MCF 10A (cell line): ENCODE results near the gene NCOA5. TPM values are rescaled to one million over a fixed set of nuclear protein-coding genes. Genes with fewer than 3 reads are reported as not detected.

Source experiments
- Bru-seq: library from RNA; stranded (reverse); fragments of 400-500 nt; gene quantifications from one replicate; lab custom pipeline; 2021; lab: Mats Ljungman, UMichigan
- BruChase-seq, 2 experiments: library from RNA; stranded (reverse); fragments of 400-500 nt; gene quantifications; one replicate each; lab custom pipeline; 2021; lab: Mats Ljungman, UMichigan
- BruUV-seq: library from RNA; stranded (reverse); fragments of 400-500 nt; replicated peaks from 2 replicates; lab custom pipeline; 2021; lab: Mats Ljungman, UMichigan
- CTCF ChIA-PET: fragments of 300-600 bp; sonication (Branson Sonifier 250); formaldehyde crosslinking; extraction: SDS; loops from one replicate; lab custom pipeline; 2021; ENCODE audit warnings: antibody characterized with exemption, inconsistent platforms; lab: Yijun Ruan, JAX
- POLR2A ChIA-PET: fragments of 300-600, 350-650 bp; sonication (Branson Sonifier 250); formaldehyde crosslinking; extraction: SDS; loops from one replicate; lab custom pipeline; 2020; ENCODE audit warnings: antibody characterized with exemption, inconsistent platforms; lab: Yijun Ruan, JAX
- DNase-seq: peaks from one replicate; pipeline ENCODE4 v3.0.0-alpha.2; 2018; ENCODE audit not compliant: unreplicated experiment
- H3K27ac Mint-ChIP-seq: one replicate; pipeline ENCODE4 v1.8.0; 2022; ENCODE audit warnings: mild to moderate bottlenecking, low read depth, mixed read lengths; ENCODE audit not compliant: unreplicated experiment
- H3K27me3 Mint-ChIP-seq: one replicate; pipeline ENCODE4 v1.8.0; 2022; ENCODE audit warnings: mixed read lengths; ENCODE audit not compliant: insufficient read depth, unreplicated experiment
- H3K36me3 Mint-ChIP-seq: one replicate; pipeline ENCODE4 v1.8.0; 2022; ENCODE audit warnings: mild to moderate bottlenecking, moderate library complexity, mixed read lengths; ENCODE audit not compliant: insufficient read depth, unreplicated experiment
- H3K4me1 Mint-ChIP-seq: one replicate; pipeline ENCODE4 v1.8.0; 2022; ENCODE audit warnings: mixed read lengths; ENCODE audit not compliant: insufficient read depth, unreplicated experiment
- H3K4me3 Mint-ChIP-seq: one replicate; pipeline ENCODE4 v1.8.0; 2022; ENCODE audit warnings: mild to moderate bottlenecking, moderate library complexity, mixed read lengths; ENCODE audit not compliant: unreplicated experiment
- H3K9me3 Mint-ChIP-seq: one replicate; pipeline ENCODE4 v1.8.0; 2022; ENCODE audit warnings: mixed read lengths; ENCODE audit not compliant: unreplicated experiment
- CTCF ChIP-seq: fragments of 200-600 bp; IDR thresholded peaks from one replicate; pipeline ENCODE4 v1.8.0; 2022; ENCODE audit warnings: antibody characterized with exemption, mild to moderate bottlenecking; ENCODE audit not compliant: unreplicated experiment
- intact Hi-C: fragments of 100-400 bp; cut with micrococcal nuclease; formaldehyde crosslinking; loops from 2 replicates; pipeline ENCODE4 v1.14.1; 2022
- long read RNA-seq: library from polyadenylated mRNA; stranded (forward); transcript quantifications from one replicate; pipeline ENCODE4 v2.0.0, GENCODE V29; 2022
- total RNA-seq: library from RNA; stranded (reverse); gene quantifications from 2 replicates; pipeline ENCODE4 v1.2.3, GENCODE V29; 2022

NCOA5 gene
- 26.0 and 31.2 TPM in 2 replicates for total RNA-seq
- Bru-seq, nascent RNA: percentile 92 among the genes with signal in this experiment
- BruChase-seq, experiment 1, labeled RNA remaining after a 6-hour chase: percentile 89 among the genes with signal in this experiment
- percentile 95 among the genes with signal in this experiment for BruChase-seq, experiment 2, labeled RNA remaining after a 2-hour chase
- long read RNA-seq, transcript NCOA5-201 (8 exons, 3,220 nt): major isoform, 16 of 51 reads
- long read RNA-seq, partial matches to known transcripts: 16 of 51 reads
- long read RNA-seq, other reads (novel, unspliced or antisense): 19 of 51 reads

DNA sequence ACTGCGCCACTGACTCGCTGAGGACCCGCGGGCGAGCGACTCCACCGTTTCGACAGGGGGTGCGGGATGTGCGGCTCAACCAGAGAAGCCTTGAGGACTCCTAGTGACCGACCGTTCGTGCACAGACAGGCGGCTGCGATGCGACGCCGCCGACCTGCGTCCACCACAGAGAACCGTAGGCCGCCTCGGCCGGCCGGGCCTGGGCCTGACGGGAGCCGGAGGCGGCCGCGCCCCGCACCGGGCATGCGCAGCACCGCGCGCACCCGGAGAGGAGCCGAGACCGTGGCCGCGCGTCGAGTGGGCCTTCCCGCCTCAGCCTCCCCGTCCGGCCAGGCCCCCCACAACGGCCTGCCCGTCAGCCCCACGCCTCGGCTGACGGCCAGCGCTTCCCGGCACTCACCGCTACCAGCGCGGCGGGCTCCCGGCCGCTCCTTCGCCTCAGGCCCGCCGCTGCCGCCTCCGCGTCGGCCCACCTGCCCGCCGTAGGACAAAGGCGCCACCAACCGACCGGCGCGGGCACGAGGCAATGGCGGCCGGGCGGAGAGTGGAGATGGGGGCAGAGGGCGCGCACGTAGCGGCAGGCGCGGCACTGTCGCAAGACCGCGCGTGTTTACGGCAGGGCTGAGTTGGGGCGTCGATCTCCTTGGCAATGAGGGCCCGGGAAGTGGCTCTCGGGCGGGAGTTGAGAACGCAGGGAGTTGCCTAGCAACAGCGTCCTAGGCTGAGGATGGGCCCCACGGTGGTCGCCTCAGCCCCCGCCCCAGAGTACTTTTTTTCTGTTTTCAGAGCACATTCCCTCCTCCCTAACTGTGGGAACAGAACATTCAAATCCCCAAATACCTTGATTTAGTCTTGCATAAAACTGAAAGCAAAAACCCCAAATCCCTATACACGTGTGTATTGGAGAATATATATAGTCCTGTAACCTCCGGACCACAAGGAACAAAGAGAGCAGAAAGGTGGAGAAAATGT lies at the start of gene NCOA5:
TSS of gene NCOA5 (minus strand) at position 546 of the 972 bp plus-strand sequence. CDS start 10,538 bp downstream, outside the sequence.
- intact Hi-C loops: loop anchor here (5.0 kb wide), 1 partner anchor 102 kb away; no protein-coding TSS in a partner anchor
- POLR2A ChIA-PET: interaction anchor here (1.0 to 4.6 kb wide), 10 partner anchors 12 to 753 kb away, joined by 3 to 83 read pairs (median 5); partner anchors contain the start of genes PCIF1, TP53RK and ZNF335
- peak within 1 kb of the TSS; percentile 85 for H3K27ac Mint-ChIP-seq
- BruUV-seq: no TSS peak
- TF ChIP-seq CTCF: no peak
- CTCF ChIA-PET: interaction anchor here (1.0 to 3.9 kb wide), 6 partner anchors 67 to 120 kb away, joined by 4 to 64 read pairs (median 16); no protein-coding TSS in a partner anchor
- H3K4me3 Mint-ChIP-seq: peak within 1 kb of the TSS; percentile 84
- no peaks in the 10 kb centered on the region for H3K27me3 Mint-ChIP-seq
- H3K9me3 Mint-ChIP-seq: no peaks in the 10 kb centered on the region
- H3K4me1 Mint-ChIP-seq: peaks cover 28% of the 10 kb centered on the region
- peak; percentile 93 for DNase-seq
- H3K36me3 Mint-ChIP-seq: peaks cover 11% of the 10 kb centered on the region

DNA sequence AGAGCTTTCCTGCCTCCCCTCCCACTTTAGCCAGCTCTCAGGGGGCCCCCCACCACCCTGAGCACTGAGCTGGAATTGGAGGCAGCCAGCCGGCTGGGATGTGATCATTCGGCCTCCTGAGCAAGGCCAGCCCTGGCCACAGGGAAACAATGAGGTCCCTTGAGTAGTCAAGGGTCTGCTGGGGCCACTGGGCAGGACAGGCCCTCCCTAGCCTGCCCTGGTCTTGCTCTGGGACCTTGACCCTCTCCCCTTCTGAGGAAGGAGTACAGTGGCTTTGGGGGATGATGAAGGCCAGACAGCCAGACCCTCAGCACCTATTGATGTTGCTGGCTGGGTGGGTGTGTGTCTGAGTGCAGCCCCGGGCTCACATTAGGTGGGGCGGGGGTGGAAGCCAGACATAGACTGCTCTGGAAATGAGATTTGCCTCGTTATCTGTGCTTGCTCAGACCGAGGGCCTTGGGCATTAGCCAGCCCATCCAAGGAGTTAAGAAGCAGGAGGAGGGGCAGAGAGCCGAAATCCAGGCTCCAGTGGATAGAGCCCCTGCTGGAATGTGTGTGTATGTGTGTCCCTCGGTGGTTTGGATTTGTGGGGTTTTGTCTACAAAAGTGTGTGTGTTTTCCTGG lies 49.6 kb upstream of the NCOA5 start:
- Mint-ChIP-seq H3K9me3 (no peaks in the 10 kb centered on the region), H3K4me3 (no peak overlapping the region), H3K27me3 (peaks cover 38% of the 10 kb centered on the region), H3K27ac (no peak overlapping the region), H3K4me1 (peaks cover 13% of the 10 kb centered on the region), H3K36me3 (no peaks in the 10 kb centered on the region)
- BruUV-seq: no TSS peak
- DNase-seq: no peak
- POLR2A ChIA-PET: interaction anchor here (0.7 to 1.0 kb wide), 2 partner anchors 10 to 419 kb away, joined by 3 read pairs; no protein-coding TSS in a partner anchor
- intact Hi-C loops: no loop called here
- CTCF ChIA-PET: interaction anchor here (0.6 to 3.2 kb wide), 8 partner anchors 7 to 299 kb away, joined by 3 to 17 read pairs (median 5); no protein-coding TSS in a partner anchor
- no peak for TF ChIP-seq CTCF

GRCh38 chr20:46137816-46138215 lies 48.1 kb upstream of the NCOA5 start:
- Mint-ChIP-seq H3K9me3 (no peaks in the 10 kb centered on the region), H3K4me1 (peaks cover 10% of the 10 kb centered on the region), H3K27me3 (peaks cover 34% of the 10 kb centered on the region), H3K27ac (no peak overlapping the region), H3K36me3 (no peaks in the 10 kb centered on the region), H3K4me3 (no peak overlapping the region)
- intact Hi-C loops: no loop called here
- CTCF ChIA-PET: interaction anchor here (0.8 to 3.2 kb wide), 5 partner anchors 9 to 276 kb away, joined by 3 to 16 read pairs (median 6); no protein-coding TSS in a partner anchor
- no peak for DNase-seq
- POLR2A ChIA-PET: interaction anchor here (0.6 kb wide), 1 partner anchor 269 kb away, joined by 4 read pairs; no protein-coding TSS in a partner anchor
- no peak for TF ChIP-seq CTCF
- no TSS peak for BruUV-seq
